ENCODE measurements around the gene IFT122.

The IFT122 gene

GRCh38 chr3:129559565-129560079 lies 119.6 kb downstream of the IFT122 start:
- DNase-seq, result no peak

GRCh38 chr3:129560269-129560787 lies 120.3 kb downstream of the IFT122 start:
- no peak for DNase-seq

- DNase-seq, result no peak
Observed at GRCh38 chr3:129560911-129561594, 121.0 kb downstream of the IFT122 start.

- no peak for DNase-seq
Observed at GRCh38 chr3:129561619-129562248, 121.7 kb downstream of the IFT122 start.

GRCh38 chr3:129562803-129563202 lies 122.8 kb downstream of the IFT122 start:
- no peak for DNase-seq

GRCh38 chr3:129563332-129563731 lies 123.3 kb downstream of the IFT122 start:
- no peak for DNase-seq

GRCh38 chr3:129563850-129564535 lies 124.0 kb downstream of the IFT122 start:
- DNase-seq, result no peak

GRCh38 chr3:129564981-129565644 lies 125.1 kb downstream of the IFT122 start:
- no peak for DNase-seq

GRCh38 chr3:129565902-129566301 lies 125.9 kb downstream of the IFT122 start:
- DNase-seq, result no peak

GRCh38 chr3:129567176-129567705 lies 127.2 kb downstream of the IFT122 start:
- no peak for DNase-seq

GRCh38 chr3:129567939-129568338 lies 127.9 kb downstream of the IFT122 start:
- DNase-seq, result no peak

- no peak for DNase-seq
Observed at GRCh38 chr3:129569856-129570255, 129.8 kb downstream of the IFT122 start.
